MM.1S (cell line): ENCODE data around the gene NLE1.

Source experiments
- DNase-seq: peaks from one replicate; pipeline ENCODE4 v3.0.0-alpha.2; 2015
- H2AFZ ChIP-seq: fragments of 300-600 bp; sonication (generic); 2 replicates; pipeline ENCODE4 v1.6.0; 2016; ENCODE audit warnings: antibody characterized with exemption, low read length
- H3F3A ChIP-seq: fragments of 300-600 bp; sonication (generic); 2 replicates; pipeline ENCODE4 v1.6.1; 2016; ENCODE audit warnings: mild to moderate bottlenecking, antibody characterized with exemption, low read length, moderate library complexity, mixed read lengths; ENCODE audit not compliant: insufficient read depth
- H3K27ac ChIP-seq: fragments of 300-600 bp; sonication (generic); 2 replicates; pipeline ENCODE4 v1.5.1; 2016; ENCODE audit warnings: mild to moderate bottlenecking, low read length
- H3K27me3 ChIP-seq: fragments of 300-600 bp; sonication (generic); replicated peaks from 2 replicates; pipeline ENCODE4 v1.6.0; 2016; ENCODE audit warnings: low read length; ENCODE audit not compliant: insufficient read depth
- H3K36me3 ChIP-seq: fragments of 300-600 bp; sonication (generic); replicated peaks from 2 replicates; pipeline ENCODE4 v1.6.1; 2016; ENCODE audit warnings: mild to moderate bottlenecking, low read length, mixed read lengths; ENCODE audit not compliant: insufficient read depth
- H3K4me1 ChIP-seq: fragments of 300-600 bp; sonication (generic); 2 replicates; pipeline ENCODE4 v1.6.1; 2016; ENCODE audit warnings: low read length, mixed read lengths
- H3K4me2 ChIP-seq: fragments of 300-600 bp; sonication (generic); 2 replicates; pipeline ENCODE4 v1.6.0; 2016; ENCODE audit warnings: low read depth, low read length
- H3K4me3 ChIP-seq: fragments of 300-600 bp; sonication (generic); 2 replicates; pipeline ENCODE4 v1.5.1; 2016; ENCODE audit warnings: low read length, mixed read lengths
- H3K79me2 ChIP-seq: fragments of 300-600 bp; sonication (generic); 2 replicates; pipeline ENCODE4 v1.6.1; 2016; ENCODE audit warnings: mixed run types, low read length, mixed read lengths
- H3K9ac ChIP-seq: fragments of 300-600 bp; sonication (generic); 2 replicates; pipeline ENCODE4 v1.6.1; 2016; ENCODE audit warnings: low read length, mixed read lengths
- H3K9me2 ChIP-seq: fragments of 300-600 bp; sonication (generic); replicated peaks from 2 replicates; pipeline ENCODE4 v1.6.1; 2016; ENCODE audit warnings: mild to moderate bottlenecking, low read length, mixed read lengths; ENCODE audit not compliant: insufficient read depth
- H3K9me3 ChIP-seq: fragments of 300-600 bp; sonication (generic); replicated peaks from 2 replicates; pipeline ENCODE4 v1.6.1; 2016; ENCODE audit warnings: mild to moderate bottlenecking, low read length, mixed read lengths; ENCODE audit not compliant: insufficient read depth
- H4K20me1 ChIP-seq: fragments of 300-600 bp; sonication (generic); 2 replicates; pipeline ENCODE4 v1.6.1; 2016; ENCODE audit warnings: mild to moderate bottlenecking, low read length, moderate library complexity, mixed read lengths; ENCODE audit not compliant: insufficient read depth
- EZH2 ChIP-seq: fragments of 300-600 bp; sonication (generic); optimal IDR thresholded peaks from 2 replicates; pipeline ENCODE3; 2017; ENCODE audit warnings: low read depth, mild to moderate bottlenecking, antibody characterized with exemption, low read length, mixed read lengths
- EZH2phosphoT487 ChIP-seq: fragments of 300-600 bp; sonication (generic); IDR thresholded peaks from 2 replicates; pipeline ENCODE4 v1.6.1; 2018; ENCODE audit warnings: antibody characterized with exemption, low read length
- TF ChIP-seq, protein P1 (sequence below): fragments of 300-600 bp; sonication (generic); IDR thresholded peaks from 2 replicates; pipeline ENCODE4 v1.5.1; 2016; ENCODE audit warnings: antibody characterized with exemption, low read length, mixed read lengths

Gene NLE1

DNA sequence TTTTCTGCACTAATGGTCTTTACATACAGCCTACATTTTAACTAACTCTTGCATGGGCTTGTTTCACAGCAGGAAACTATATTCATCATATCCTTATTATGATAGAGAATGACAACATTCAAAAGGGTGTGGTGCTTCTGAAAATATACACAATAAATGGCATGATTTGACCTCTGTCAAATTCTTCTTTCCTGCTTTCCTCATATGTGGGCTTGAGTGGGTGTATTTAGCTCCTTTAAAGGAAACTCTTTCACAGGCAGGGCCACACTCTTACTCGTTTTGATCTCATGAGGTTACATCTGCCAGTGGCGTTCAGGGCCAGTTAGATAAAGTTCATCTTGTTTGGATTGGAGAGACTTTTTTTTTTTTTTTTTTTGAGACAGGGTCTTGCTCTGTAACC, 46.0 kb upstream of the NLE1 start:
- no peak overlapping the region for H3K4me3 ChIP-seq
- H3K36me3 ChIP-seq: no peaks in the 10 kb centered on the region
- no peak overlapping the region for H3K27ac ChIP-seq
- H3K9ac ChIP-seq: no peak overlapping the region
- no peaks in the 10 kb centered on the region for H3K9me3 ChIP-seq
- H2AFZ ChIP-seq: no peak overlapping the region
- H3K79me2 ChIP-seq: no peaks in the 10 kb centered on the region
- H3K9me2 ChIP-seq: no peaks in the 10 kb centered on the region
- DNase-seq: no peak
- no peaks in the 10 kb centered on the region for H3F3A ChIP-seq
- H4K20me1 ChIP-seq: no peaks in the 10 kb centered on the region
- H3K4me2 ChIP-seq: no peak overlapping the region
- H3K4me1 ChIP-seq: no peaks in the 10 kb centered on the region
- 0 out of 2 replicates have a peak, but pooled peaks cover 4% of the 10 kb centered on the region for H3K27me3 ChIP-seq
- TF ChIP-seq EZH2 (no peak), EZH2phosphoT487 (no peak)
- TF ChIP-seq, protein P1, sequence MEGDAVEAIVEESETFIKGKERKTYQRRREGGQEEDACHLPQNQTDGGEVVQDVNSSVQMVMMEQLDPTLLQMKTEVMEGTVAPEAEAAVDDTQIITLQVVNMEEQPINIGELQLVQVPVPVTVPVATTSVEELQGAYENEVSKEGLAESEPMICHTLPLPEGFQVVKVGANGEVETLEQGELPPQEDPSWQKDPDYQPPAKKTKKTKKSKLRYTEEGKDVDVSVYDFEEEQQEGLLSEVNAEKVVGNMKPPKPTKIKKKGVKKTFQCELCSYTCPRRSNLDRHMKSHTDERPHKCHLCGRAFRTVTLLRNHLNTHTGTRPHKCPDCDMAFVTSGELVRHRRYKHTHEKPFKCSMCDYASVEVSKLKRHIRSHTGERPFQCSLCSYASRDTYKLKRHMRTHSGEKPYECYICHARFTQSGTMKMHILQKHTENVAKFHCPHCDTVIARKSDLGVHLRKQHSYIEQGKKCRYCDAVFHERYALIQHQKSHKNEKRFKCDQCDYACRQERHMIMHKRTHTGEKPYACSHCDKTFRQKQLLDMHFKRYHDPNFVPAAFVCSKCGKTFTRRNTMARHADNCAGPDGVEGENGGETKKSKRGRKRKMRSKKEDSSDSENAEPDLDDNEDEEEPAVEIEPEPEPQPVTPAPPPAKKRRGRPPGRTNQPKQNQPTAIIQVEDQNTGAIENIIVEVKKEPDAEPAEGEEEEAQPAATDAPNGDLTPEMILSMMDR: no peak

DNA sequence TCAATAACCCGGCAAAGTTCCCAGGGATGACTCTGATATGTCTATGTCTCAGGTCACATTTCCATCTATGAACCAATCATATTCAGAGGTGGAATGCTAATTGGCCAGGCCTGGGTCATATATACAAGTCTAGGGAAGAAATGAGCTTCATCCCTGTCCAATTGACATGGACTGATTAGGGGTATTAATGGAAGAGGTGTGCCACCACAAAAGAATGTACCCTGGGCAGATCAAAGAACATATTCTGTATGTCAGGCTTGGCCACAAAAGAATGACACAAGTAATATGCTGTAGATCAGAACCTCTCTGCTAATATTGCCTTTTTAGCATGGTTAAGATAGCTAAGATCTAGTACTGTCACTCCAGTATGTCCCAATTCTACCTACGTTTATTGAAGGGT, 45.4 kb upstream of the NLE1 start:
- no peaks in the 10 kb centered on the region for H3K36me3 ChIP-seq
- H3K9ac ChIP-seq: no peak overlapping the region
- H3K4me3 ChIP-seq: no peak overlapping the region
- DNase-seq: no peak
- H3K27ac ChIP-seq: no peak overlapping the region
- TF ChIP-seq EZH2phosphoT487: no peak
- TF ChIP-seq, protein P1: no peak
- no peak for TF ChIP-seq EZH2
- H3K4me2 ChIP-seq: no peak overlapping the region
- 0 out of 2 replicates have a peak, but pooled peaks cover 4% of the 10 kb centered on the region for H3K27me3 ChIP-seq
- H3K4me1 ChIP-seq: no peaks in the 10 kb centered on the region
- no peaks in the 10 kb centered on the region for H4K20me1 ChIP-seq
- no peaks in the 10 kb centered on the region for H3K9me3 ChIP-seq
- no peak overlapping the region for H2AFZ ChIP-seq
- no peaks in the 10 kb centered on the region for H3F3A ChIP-seq
- H3K9me2 ChIP-seq: no peaks in the 10 kb centered on the region
- no peaks in the 10 kb centered on the region for H3K79me2 ChIP-seq

GRCh38 chr17:35185849-35186248, 43.7 kb upstream of the NLE1 start:
- Histone ChIP-seq H3K79me2 (no peaks in the 10 kb centered on the region), H3F3A (no peaks in the 10 kb centered on the region), H3K4me1 (no peaks in the 10 kb centered on the region), H4K20me1 (no peaks in the 10 kb centered on the region), H3K36me3 (no peaks in the 10 kb centered on the region), H3K9me2 (no peaks in the 10 kb centered on the region), H3K4me2 (no peak overlapping the region), H3K9ac (no peak overlapping the region), H3K9me3 (no peaks in the 10 kb centered on the region), H3K27ac (no peak overlapping the region), H3K27me3 (no peaks in the 10 kb centered on the region), H2AFZ (no peak overlapping the region), H3K4me3 (no peak overlapping the region)
- TF ChIP-seq EZH2 (no peak), EZH2phosphoT487 (no peak)
- TF ChIP-seq, protein P1: no peak
- no peak for DNase-seq
